ENCODE results near the gene SMAD6.

The SMAD6 gene

DNA sequence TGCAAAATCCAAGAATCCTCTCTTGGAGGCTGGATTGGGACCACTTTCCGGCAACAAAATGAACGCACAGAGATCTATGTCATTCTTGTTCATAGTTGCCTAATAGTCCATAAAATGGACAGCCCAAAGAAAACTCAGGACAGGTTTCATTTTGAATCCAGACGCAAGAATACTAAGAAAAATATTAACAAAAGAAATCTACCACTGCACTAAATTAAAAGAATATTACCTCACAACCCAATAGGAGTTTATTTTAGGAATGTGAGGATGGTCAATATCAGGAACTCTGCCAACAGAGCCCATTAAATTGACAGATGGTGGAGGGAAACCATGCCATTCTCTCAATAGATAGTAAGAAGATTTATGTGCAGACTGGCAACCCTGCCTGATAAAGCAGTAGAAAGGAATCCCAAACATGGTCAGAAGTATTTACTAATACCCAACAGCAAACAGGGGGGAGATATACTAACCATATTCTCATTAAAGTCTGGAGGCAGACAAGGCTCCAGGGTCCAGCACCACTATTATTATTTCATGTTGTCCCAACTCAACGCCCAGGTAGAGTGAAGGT is 127.6 kb downstream of the SMAD6 start:
- no peak for DNase-seq

DNA sequence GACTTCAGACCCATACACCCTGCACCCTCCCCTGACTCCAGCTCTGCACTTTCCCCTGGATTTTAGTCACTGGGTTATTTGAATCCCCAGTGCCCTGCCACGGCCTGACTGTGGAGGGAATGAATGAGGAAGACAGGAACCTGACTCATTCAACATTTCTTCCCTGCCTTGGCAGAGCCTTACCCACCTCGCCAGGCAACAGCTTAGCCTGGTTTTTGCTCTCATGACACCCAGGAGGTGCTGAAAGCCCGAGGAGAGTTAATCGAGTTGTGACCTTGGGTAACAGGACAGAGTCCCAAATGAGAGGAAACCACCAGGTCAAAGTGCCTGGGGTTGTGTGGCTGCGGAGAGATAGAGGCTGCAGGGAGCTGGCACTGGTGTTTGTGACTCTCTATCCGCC is 128.3 kb downstream of the SMAD6 start:
- DNase-seq = no peak

DNA sequence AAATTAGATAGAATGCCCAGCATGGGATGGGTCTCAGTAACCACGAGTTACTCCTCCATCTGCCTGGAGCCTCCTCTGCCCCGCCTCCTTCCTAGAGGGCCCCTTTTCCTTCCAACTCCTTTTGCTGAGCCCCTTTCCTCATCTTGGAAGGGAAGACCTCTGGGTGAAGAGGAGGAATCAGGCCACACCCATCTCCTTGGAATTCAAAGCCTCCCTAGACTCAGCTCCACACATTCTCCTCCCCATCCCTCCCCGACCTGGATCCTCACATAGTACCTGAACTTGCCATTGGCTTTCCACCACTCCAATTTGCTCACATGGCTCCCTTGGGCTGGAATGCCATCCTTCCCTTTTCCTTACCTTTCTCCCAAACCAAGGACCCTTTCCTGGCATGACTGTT is 128.8 kb downstream of the SMAD6 start:
- no peak for DNase-seq

DNA sequence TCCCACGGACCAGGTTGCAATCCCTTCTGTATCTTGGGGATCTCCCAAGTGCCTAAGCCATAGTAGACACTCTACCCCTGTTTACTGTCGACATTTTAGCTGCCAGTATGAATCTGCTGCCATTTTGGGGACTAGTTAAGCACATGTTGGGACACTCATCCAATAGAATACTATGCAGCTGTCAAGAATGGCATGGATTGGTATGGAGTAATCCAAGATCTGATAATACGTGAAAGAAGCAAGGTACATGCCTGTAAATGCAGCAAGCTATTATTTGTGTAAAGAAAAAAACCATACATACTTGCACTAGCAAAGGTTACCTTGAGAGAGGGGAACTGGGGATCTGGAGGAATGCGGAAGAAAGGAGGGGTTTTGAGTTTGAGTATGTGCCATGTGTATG is 129.3 kb downstream of the SMAD6 start:
- no peak for DNase-seq

DNA sequence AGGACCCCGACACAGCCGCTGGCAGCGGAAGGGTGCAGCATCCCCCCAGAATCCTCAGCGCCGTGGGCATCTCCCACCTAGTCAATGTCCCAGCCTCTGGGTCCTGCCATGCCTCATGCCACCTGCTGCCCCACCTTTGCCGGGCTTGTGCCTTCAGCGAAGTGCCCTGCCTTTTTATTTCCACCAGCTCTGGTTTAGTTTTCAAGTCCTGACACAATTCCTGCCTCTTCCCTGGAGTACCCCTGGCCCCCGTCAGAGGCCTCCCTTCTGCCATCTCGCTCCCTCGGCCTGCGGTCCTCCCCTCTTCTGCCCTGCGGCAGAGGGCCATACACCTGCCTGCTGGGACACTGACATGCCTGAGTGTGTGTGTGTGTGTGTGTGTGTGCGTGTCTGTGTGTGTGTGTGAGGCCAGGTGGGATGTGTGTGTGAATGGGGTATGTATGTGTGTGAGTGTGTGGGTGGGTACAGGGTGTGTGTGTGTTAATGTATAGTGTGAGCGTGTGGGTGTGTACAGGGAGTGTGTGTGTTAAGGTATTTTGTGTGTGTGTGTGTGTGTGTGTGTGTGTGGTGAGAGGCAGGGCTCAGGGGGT is 129.9 kb downstream of the SMAD6 start:
- DNase-seq = no peak

Measured in hematopoietic multipotent progenitor cell treated with erythropoietin and hydrocortisone succinate and interleukin-3 and kit ligand, for 6 days (in vitro differentiated cells).